Epithelial cell of umbilical artery (primary cell): Measurements from ENCODE around the gene AIRE. TPM values are rescaled to one million over a fixed set of nuclear protein-coding genes. Genes with fewer than 3 reads are reported as not detected.

Experiments
- total RNA-seq: library from RNA; depleted of rRNA; stranded (reverse); fragments of >200 nt; gene quantifications from 2 replicates; pipeline ENCODE4 v1.2.3, GENCODE V29; 2014

The AIRE gene
- total RNA-seq: under 0.01 and 0.15 TPM in 2 replicates

GRCh38 chr21:44285138-44285992 is at the start of gene AIRE:
AIRE (plus strand) TSS chr21:44285876; CDS start chr21:44286007, 131 bp downstream.

GRCh38 chr21:44240842-44241241 is 44.8 kb upstream of the AIRE start, which contains the start of gene ICOSLG:
ICOSLG (minus strand) TSS chr21:44240943; CDS start chr21:44240817, 126 bp downstream.

GRCh38 chr21:44261675-44262295 is 23.9 kb upstream of the AIRE start, which contains the start of gene DNMT3L:
DNMT3L (minus strand) TSS chr21:44261897; CDS start chr21:44261259, 638 bp downstream.

GRCh38 chr21:44299458-44300261 is 14.0 kb downstream of the AIRE start, which contains the start of gene PFKL:
PFKL (plus strand) TSS chr21:44300053; CDS start chr21:44300106, 53 bp downstream.

GRCh38 chr21:44338971-44339910 is 53.6 kb downstream of the AIRE start, which contains the start of gene CFAP410:
CFAP410 (minus strand) TSS chr21:44339390; CDS start chr21:44339194, 196 bp downstream.

Other genes with a start within 250 kb of the AIRE start
- gene PWP2, start 178.5 kb upstream of the AIRE start, total RNA-seq: 25.1 and 25.3 TPM in 2 replicates
- gene GATD3, start 152.2 kb upstream of the AIRE start, total RNA-seq: 33.0 and 53.9 TPM in 2 replicates
- 0.76 and 1.3 TPM in 2 replicates for gene ICOSLG, start 44.9 kb upstream of the AIRE start, total RNA-seq
- gene DNMT3L, start 24.0 kb upstream of the AIRE start, total RNA-seq: not detected in 2 replicates
- 182 and 235 TPM in 2 replicates for gene PFKL, start 14.2 kb downstream of the AIRE start, total RNA-seq
- 3.5 and 8.4 TPM in 2 replicates for gene CFAP410, start 53.5 kb downstream of the AIRE start, total RNA-seq
- gene TRPM2, start 67.7 kb downstream of the AIRE start, total RNA-seq: not detected in 2 replicates
- gene LRRC3, start 169.6 kb downstream of the AIRE start, total RNA-seq: 0.61 and 1.9 TPM in 2 replicates